HG02610 (cell line): Measurements from ENCODE around the gene DBET.
"Not testable (repeated sequence)": the region's sequence is repeated elsewhere in the genome, so short reads cannot be mapped to it uniquely, and the experiment has no call there.

Experiments used
- ATAC-seq: cut with Tn5 transposase; IDR thresholded peaks from one replicate; pipeline ENCODE4 v1.9.1; 2021; ENCODE audit warnings: mild to moderate bottlenecking, moderate library complexity; ENCODE audit not compliant: unreplicated experiment

Gene DBET

GRCh38 chr4:190064342-190064741 lies at the start of gene DBET:
Gene DBET (plus strand): TSS chr4:190064502.
- ATAC-seq, result not testable (repeated sequence)

DNA sequence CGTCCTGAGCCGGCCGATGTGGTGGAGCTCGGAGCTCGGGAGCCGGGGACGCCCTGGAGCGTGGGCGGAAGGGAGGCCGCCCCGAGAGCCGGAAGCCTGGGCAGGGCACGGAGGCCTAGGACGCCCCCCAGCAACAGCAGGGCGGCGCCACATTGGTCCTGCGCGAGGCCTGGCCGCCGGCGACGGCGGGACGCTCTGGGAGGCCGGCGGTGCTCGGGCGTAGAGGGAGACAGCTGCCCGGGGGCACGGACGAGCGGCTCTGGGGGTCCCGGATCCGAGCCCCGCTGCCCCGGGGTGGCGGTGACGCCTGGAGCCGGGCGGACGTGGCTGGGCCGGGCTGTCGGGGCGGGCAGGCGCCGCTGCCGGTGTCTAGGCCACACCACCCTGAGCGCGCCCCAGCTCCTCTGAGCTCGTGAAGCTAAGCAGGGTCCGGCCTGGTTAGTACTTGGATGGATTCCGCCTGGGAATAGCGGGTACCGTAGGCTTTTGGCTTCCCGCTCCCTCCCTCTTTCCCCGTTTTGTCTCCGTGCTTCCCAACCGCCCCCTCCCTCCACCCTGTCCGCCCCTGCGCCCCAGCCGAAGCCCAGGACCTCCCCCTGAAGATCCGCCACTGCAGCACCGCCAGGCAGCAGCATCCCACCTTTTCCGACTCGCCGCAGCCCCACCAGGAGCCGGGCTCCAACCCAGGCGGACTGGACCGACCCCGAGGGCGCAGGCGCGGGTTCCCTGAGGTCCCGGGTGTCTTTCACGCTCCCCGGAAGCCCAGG lies 49.3 kb upstream of the DBET start:
- peak; percentile 61 for ATAC-seq

DNA sequence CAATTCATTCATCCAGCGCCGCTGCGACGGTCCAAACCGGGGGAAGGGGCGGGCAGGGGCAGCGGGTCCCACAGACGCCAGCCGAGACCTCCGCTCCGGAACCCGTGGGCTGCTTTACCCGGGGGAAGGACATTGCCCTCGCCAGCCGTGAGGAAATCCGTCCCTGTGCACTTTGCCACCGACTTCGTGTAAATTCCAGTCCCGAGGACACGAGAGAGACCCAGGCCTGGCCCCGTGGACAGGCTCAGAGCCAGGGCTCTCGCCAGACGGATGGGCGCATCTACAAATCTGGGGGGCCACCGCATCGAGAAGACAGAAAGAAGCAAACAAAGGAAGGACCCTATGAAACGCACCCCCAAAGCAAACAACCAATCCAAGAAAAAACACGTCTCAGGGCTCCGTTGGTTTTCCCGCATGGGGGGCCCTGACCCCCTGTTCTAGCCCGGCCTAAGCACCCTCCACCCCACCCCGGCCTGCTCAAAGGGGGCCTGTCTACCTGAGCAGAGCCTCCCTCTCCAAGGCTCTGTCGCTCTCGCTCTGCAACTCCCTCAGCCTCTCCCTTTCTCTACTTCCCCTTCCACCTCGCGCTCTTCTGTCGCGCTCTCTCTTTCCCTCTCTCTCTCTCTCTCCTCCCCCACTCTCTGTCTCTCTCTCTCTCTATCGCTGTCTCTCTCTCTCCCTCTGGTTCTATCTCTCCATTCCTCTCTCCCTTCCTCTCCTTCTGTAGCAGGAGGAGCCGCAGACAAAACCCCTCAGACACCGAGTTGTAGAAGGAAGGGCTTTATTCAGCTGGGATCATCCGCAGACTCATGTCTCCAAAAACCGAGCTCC lies 48.5 kb upstream of the DBET start:
- no peak for ATAC-seq

- no peak for ATAC-seq
Measured at GRCh38 chr4:190016369-190017289, 47.7 kb upstream of the DBET start.

GRCh38 chr4:190017357-190018200 lies 46.7 kb upstream of the DBET start:
- no peak for ATAC-seq

GRCh38 chr4:190018201-190018920 lies 45.9 kb upstream of the DBET start:
- ATAC-seq, result no peak

DNA sequence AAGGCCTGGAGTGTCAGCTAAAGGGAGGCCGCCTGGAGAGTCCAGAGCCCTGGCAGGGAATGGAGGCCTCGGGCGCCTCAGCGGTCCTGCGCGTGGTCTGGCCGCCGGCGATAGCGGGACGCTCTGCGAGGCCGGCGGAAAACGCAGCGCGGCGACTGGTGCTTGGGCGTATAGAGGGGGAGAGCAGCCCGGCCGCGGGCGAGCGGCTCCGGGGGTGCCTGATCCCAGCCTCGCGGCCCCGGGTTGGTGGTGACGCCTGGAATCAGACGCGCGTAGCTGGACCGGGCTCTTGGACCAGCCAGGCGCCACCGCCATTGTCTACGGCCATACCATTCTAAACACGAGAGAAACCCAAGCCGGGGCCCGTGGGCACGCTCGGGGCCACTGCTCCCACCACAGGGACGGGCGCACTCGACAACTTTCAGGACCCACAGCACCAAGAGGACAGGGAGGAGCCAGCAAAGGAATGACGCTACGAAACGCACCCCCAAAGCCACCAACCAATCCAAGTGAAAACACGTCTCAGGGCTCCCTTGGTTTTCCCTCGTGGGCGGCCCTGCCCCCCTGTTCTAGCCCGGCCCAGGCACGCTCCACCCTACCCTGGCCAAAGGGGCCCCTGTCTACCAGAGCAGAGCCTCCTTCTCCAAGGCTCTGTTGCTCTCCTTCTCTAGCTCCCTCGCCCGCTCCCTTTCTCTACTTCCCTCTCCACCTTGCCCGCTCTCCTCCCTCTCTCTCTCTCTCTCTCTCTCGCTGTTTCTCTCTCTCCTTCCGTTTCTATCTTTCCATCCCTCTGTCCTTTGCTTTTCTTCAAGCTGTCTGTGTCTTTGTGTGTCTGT lies 45.1 kb upstream of the DBET start:
- no peak for ATAC-seq

DNA sequence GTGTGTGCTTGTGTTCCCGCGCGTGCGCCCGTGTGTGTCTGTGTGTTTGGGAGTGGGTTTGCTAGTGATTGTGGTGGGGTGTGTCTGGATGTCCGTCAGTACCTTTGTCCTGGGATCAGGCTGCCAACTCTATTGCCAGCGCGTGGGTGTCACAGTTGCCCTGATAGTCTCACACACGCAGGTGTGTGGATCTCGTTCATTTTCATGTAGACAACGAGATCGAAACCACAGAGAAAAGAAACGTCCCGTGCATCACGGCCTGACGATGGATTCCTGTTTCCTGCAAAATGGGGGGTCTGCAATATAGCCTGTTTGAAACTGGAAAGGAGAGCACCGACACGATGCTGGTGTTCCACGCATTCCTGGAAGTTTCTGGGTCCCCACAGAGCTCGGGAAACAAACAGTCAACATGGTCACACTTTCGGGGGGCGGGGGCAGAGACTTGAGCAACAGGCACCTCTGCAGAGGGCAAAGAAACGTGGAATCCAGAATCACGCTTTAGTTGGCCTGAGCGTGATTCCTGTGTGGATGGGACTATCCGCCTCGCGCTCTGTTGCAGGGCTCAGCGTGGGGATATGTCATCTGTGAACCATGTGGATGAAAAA lies 44.3 kb upstream of the DBET start:
- not testable (repeated sequence) for ATAC-seq

GRCh38 chr4:190020790-190021717 lies 43.2 kb upstream of the DBET start:
- no peak for ATAC-seq

GRCh38 chr4:190021973-190022372 lies 42.3 kb upstream of the DBET start:
- ATAC-seq, result not testable (repeated sequence)

GRCh38 chr4:190022614-190023281 lies 41.6 kb upstream of the DBET start:
- peak; percentile 56 for ATAC-seq

GRCh38 chr4:190027156-190027555 lies 37.1 kb upstream of the DBET start, which contains the start of gene FRG2:
Gene FRG2 (minus strand): TSS chr4:190027256. CDS start chr4:190027204, 52 bp downstream.
- not testable (repeated sequence) for ATAC-seq

GRCh38 chr4:190031264-190031663 lies 33.0 kb upstream of the DBET start:
- ATAC-seq, result not testable (repeated sequence)

DNA sequence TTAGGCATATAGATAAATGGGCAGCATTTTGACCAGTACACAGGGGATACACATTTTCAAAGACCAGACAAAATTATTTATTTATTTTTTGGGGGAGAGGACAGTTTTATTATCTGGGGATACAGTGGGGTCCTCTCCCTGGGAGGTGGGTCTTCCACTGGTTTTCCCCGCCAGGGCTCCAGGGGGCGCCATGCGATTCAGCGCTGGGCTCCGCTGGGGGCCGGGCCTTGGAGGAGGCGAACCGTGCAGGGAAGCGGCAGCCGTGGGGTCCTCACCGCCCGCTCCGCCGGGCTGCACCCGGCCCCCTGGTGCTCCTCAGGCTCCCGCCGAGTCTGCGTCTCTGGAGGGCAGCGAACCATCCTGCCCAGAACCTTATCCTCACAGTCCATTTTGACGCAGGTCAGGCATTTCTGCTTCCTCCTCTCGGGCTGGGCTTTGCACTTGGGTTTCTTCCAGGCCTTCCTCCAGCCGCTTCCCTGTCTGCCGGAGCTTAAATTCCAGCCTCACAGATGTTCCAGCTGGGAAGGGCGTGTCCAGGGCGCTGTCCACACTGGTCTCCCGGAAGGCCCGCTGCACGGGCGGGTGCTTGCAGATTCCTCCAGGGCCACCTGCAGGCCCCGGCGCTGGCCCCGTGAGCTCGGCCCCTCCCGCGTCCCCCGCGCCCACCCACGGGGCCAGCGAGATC lies 26.5 kb upstream of the DBET start:
- not testable (repeated sequence) for ATAC-seq

GRCh38 chr4:190040873-190041272 lies 23.4 kb upstream of the DBET start:
- not testable (repeated sequence) for ATAC-seq

- not testable (repeated sequence) for ATAC-seq
Measured at GRCh38 chr4:190047627-190048026, 16.7 kb upstream of the DBET start.
